ENCODE data around the gene ORMDL1. TPM values are rescaled to one million over a fixed set of nuclear protein-coding genes. Genes with fewer than 3 reads are reported as not detected.

ORMDL1 gene
- total RNA-seq, 3 donors from 2014 or later, result 41.9 to 47.2 (median 44.5) TPM

DNA sequence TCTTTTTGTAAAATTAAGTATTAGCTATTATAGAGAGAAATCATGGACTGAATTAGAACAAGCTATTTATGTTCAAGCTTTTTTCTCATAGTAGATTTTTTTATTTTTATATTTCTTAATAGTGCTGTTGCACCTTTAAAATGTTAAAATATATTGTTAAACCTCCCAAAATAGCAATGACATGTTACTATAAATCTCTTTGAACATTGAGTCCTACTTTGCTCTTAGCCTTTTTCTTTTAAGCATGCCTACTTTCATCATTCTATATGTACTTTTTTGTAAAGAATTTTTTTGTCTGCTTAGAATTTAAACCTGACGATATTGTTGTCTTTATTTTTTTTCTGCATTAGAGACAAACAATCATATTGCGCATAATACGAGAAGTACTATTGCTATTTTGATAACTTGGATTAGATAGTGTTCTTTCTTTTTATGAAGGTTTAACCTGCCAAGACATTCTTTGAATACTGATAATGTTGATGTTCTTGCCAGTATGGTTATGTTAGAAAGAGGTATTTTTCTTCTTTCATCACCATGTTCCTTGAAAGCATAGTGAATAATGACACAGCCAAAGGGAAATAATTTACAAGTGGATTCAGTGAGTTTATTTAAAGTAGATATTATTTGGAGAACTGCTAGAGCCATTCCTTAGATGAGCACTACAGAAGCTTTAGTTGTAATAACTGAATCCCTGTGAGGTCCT is 40.7 kb upstream of the ORMDL1 start:
- H3K36me3 ChIP-seq (ENCODE audit: low read depth), result no peaks in the 10 kb centered on the region
- intact Hi-C loops (cut with DNase I, micrococcal nuclease), result no loop called here
- TF ChIP-seq, protein P1, sequence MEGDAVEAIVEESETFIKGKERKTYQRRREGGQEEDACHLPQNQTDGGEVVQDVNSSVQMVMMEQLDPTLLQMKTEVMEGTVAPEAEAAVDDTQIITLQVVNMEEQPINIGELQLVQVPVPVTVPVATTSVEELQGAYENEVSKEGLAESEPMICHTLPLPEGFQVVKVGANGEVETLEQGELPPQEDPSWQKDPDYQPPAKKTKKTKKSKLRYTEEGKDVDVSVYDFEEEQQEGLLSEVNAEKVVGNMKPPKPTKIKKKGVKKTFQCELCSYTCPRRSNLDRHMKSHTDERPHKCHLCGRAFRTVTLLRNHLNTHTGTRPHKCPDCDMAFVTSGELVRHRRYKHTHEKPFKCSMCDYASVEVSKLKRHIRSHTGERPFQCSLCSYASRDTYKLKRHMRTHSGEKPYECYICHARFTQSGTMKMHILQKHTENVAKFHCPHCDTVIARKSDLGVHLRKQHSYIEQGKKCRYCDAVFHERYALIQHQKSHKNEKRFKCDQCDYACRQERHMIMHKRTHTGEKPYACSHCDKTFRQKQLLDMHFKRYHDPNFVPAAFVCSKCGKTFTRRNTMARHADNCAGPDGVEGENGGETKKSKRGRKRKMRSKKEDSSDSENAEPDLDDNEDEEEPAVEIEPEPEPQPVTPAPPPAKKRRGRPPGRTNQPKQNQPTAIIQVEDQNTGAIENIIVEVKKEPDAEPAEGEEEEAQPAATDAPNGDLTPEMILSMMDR (IDR thresholded peaks at IDR 0.05), result no peak
- DNase-seq (no peak), ATAC-seq (no peak)
- H3K4me3 ChIP-seq, result no peak overlapping the region
- H3K9me3 ChIP-seq, result no peaks in the 10 kb centered on the region
- H3K4me1 ChIP-seq (ENCODE audit: low read depth), result no peaks in the 10 kb centered on the region

DNA sequence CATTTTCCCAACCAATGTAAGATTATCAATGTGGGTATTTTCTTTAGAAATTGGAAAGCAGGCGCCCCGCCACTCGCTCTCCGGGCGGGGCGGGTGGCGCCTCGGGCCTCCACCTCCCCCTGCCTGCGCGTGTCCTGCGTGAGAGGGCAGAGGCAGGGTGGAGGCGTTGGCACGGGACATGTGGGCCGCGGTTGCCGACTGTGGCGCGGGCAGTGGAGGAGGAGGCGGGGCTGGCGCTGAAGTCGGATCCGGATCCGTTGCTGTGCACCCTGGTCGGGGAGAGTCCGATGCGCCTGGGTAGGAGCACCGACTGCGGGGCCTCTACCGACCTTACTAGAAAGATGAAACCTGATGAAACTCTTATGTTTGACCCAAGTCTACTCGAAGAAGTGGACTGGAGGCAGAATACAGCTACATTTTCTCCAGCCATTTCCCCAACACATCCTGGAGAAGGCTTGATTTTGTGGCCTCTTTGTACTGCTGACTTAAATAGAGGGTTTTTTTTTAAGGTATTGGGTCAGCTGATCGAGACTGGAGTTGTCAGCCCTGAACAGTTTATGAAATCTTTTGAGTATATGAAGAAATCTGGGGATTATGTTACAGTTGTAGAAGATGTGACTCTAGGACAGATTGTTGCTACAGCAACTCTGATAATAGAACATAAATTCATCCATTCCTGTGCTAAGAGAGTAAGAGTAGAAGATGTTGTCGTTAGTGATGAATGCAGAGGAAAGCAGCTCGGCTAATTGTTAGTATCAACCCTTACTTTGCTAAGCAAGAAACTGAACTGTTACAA is 38.0 kb upstream of the ORMDL1 start:
- TF ChIP-seq, protein P1 (IDR thresholded peaks at IDR 0.05), result no peak
- intact Hi-C loops (cut with DNase I, micrococcal nuclease), result no loop called here
- H3K36me3 ChIP-seq (ENCODE audit: low read depth), result no peaks in the 10 kb centered on the region
- no peak overlapping the region for H3K4me3 ChIP-seq
- ATAC-seq (no peak), DNase-seq (no peak)
- no peaks in the 10 kb centered on the region for H3K9me3 ChIP-seq
- no peaks in the 10 kb centered on the region for H3K4me1 ChIP-seq (ENCODE audit: low read depth)

DNA sequence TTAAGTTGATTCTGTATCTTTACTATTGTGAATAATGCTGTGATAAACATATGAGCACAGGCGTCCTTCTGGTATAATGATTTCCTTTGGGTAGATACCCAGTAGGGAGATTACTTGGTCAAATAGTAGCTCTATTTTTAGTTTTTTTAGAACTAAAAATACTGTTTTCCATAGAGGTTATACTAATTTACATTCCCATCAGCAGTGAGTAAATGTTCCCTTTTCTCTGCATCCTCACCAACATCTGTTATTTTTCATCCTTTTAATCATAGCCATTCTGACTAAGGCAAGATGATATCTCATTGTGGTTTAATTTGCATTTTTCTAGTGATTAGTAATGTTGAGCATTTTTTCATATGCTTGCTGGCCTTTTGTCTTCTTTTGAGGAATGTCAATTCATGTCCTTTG is 35.2 kb upstream of the ORMDL1 start:
- ATAC-seq (no peak), DNase-seq (no peak)
- TF ChIP-seq, protein P1 (IDR thresholded peaks at IDR 0.05), result no peak
- Histone ChIP-seq H3K9me3 (no peaks in the 10 kb centered on the region), H3K36me3 (ENCODE audit: low read depth) (no peaks in the 10 kb centered on the region), H3K4me3 (no peak overlapping the region), H3K4me1 (ENCODE audit: low read depth) (no peaks in the 10 kb centered on the region)
- intact Hi-C loops (cut with DNase I, micrococcal nuclease), result no loop called here

DNA sequence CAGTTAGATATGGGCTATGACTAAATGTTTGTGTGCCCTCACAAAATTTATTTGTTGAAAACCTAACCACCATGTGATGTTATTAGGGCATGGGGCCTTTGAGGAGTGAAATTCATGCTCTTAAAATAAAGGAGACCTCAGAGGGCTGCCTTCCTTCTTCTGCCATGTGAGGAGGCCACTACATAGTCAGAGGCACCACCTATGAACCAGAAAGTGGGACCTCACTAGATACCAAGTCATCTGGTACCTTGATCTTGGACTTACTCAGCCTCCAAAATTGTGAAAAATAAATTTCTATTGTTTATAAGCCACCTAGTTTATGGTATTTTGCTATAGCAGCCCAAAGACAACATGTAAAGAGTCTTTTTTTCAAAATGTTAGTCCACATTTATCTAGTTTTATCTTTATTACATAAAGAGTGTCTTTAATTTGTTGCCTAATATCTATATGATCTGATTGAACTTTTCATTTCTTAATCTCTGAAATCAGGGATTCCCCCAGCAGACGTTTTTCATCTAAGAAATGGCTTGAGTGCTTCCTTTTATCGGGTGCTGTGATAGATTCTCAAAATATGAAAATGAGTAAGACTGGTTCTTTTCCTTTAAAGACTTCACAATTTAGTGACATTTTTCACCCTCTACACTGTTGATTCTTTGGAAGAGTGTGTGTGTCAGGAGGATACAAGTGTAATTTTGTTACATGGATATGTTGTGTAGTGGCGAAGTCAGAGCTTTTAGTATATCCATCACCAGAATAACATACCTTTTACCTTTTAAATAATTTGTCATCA is 34.3 kb upstream of the ORMDL1 start:
- intact Hi-C loops (cut with DNase I, micrococcal nuclease), result no loop called here
- no peak for DNase-seq
- Histone ChIP-seq H3K9me3 (no peaks in the 10 kb centered on the region), H3K4me1 (ENCODE audit: low read depth) (no peaks in the 10 kb centered on the region), H3K4me3 (no peak overlapping the region), H3K36me3 (ENCODE audit: low read depth) (no peaks in the 10 kb centered on the region)
- TF ChIP-seq, protein P1 (IDR thresholded peaks at IDR 0.05), result no peak
- no peak for ATAC-seq

DNA sequence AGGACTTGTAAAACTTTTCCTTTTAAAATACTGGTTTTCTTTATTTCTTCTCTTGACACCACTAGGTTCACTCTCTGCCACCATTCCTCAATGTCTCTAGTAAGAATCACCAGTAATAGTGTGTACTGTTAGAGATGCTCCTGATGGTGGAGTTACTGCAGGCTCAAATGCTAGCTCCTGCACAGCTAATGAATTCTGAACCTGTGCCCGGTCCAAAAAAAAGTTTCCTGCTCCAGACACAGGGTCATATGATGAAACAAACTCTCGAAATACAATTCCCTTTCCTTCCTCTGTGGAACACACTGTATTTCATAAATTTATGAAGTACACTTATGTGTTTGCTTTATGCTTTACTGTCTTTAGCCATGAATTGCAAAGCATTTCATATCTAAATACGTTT is 19.3 kb upstream of the ORMDL1 start:
- ATAC-seq, result no peak
- Histone ChIP-seq H3K36me3 (ENCODE audit: low read depth) (no peaks in the 10 kb centered on the region), H3K4me1 (ENCODE audit: low read depth) (no peaks in the 10 kb centered on the region), H3K4me3 (no peak overlapping the region), H3K9me3 (no peaks in the 10 kb centered on the region)
- no peak for DNase-seq
- TF ChIP-seq, protein P1 (IDR thresholded peaks at IDR 0.05), result no peak
- intact Hi-C loops (cut with DNase I, micrococcal nuclease), result no loop called here

All from mucosa of descending colon (tissue), 3 donors.